ENCODE results near the gene MCM3AP. TPM values are rescaled to one million over a fixed set of nuclear protein-coding genes. Genes with fewer than 3 reads are reported as not detected.

The MCM3AP gene
- total RNA-seq, 2 experiments from 2014 or later, result 109 to 121 TPM

GRCh38 chr21:46215436-46216131 is 69.8 kb downstream of the MCM3AP start:
- CTCF ChIA-PET, result interaction anchor here (1.5 kb wide), 1 partner anchor 72 kb away, joined by 3 read pairs; no protein-coding TSS in a partner anchor

GRCh38 chr21:46214478-46215340 is 70.7 kb downstream of the MCM3AP start:
- ChIA-PET POLR2A (interaction anchor here (1.2 kb wide), 1 partner anchor 13 kb away, joined by 3 read pairs; the partner anchor contains the start of gene LSS), CTCF (interaction anchor here (1.5 kb wide), 1 partner anchor 71 kb away, joined by 3 read pairs; no protein-coding TSS in a partner anchor)
- H3K9me3 Mint-ChIP-seq, result no peaks in the 10 kb centered on the region
- H3K4me3 Mint-ChIP-seq, result no peak overlapping the region
- H3K27ac Mint-ChIP-seq, result no peak overlapping the region
- H3K27me3 Mint-ChIP-seq, result no peaks in the 10 kb centered on the region
- peaks cover 1% of the 10 kb centered on the region for H3K36me3 Mint-ChIP-seq (ENCODE audit: low read depth)
- peaks cover 2% of the 10 kb centered on the region for H3K4me1 Mint-ChIP-seq
- no peak for DNase-seq

More at GRCh38 chr21:46215436-46216131, 69.8 kb downstream of the MCM3AP start:
- POLR2A ChIA-PET, result interaction anchor here (1.0 to 1.2 kb wide), 2 partner anchors 13 to 87 kb away, joined by 3 read pairs; partner anchors contain the start of gene LSS
- Mint-ChIP-seq H3K27me3 (no peaks in the 10 kb centered on the region), H3K27ac (peak overlapping the region; percentile 49), H3K9me3 (no peaks in the 10 kb centered on the region), H3K4me1 (peaks cover 2% of the 10 kb centered on the region), H3K4me3 (no peak overlapping the region), H3K36me3 (ENCODE audit: low read depth) (peaks cover 7% of the 10 kb centered on the region)
- no peak for DNase-seq

- H3K36me3 Mint-ChIP-seq (ENCODE audit: low read depth), result peaks cover 7% of the 10 kb centered on the region
- DNase-seq, result no peak
- H3K27ac Mint-ChIP-seq, result no peak overlapping the region
- H3K9me3 Mint-ChIP-seq, result no peaks in the 10 kb centered on the region
- H3K27me3 Mint-ChIP-seq, result no peaks in the 10 kb centered on the region
- ChIA-PET POLR2A (no interaction called here), CTCF (interaction anchor here (0.8 kb wide), 1 partner anchor 71 kb away, joined by 3 read pairs; no protein-coding TSS in a partner anchor)
- no peak overlapping the region for H3K4me3 Mint-ChIP-seq
- peaks cover 2% of the 10 kb centered on the region for H3K4me1 Mint-ChIP-seq
Observed at GRCh38 chr21:46213620-46214286, 71.7 kb downstream of the MCM3AP start.

GRCh38 chr21:46212721-46213484 is 72.5 kb downstream of the MCM3AP start:
- POLR2A ChIA-PET, result no interaction called here
- no peak overlapping the region for H3K27ac Mint-ChIP-seq

GRCh38 chr21:46211786-46212720 is 73.4 kb downstream of the MCM3AP start:
- Mint-ChIP-seq H3K27ac (no peak overlapping the region), H3K4me3 (no peak overlapping the region), H3K27me3 (no peaks in the 10 kb centered on the region), H3K36me3 (ENCODE audit: low read depth) (peaks cover 7% of the 10 kb centered on the region), H3K9me3 (no peaks in the 10 kb centered on the region), H3K4me1 (peaks cover 2% of the 10 kb centered on the region)
- CTCF ChIA-PET, result interaction anchor here (1.0 kb wide), 1 partner anchor 13 kb away, joined by 3 read pairs; no protein-coding TSS in a partner anchor
- DNase-seq, result no peak
- POLR2A ChIA-PET, result no interaction called here

More at GRCh38 chr21:46212721-46213484, 72.5 kb downstream of the MCM3AP start:
- peaks cover 7% of the 10 kb centered on the region for H3K36me3 Mint-ChIP-seq (ENCODE audit: low read depth)
- no peaks in the 10 kb centered on the region for H3K27me3 Mint-ChIP-seq
- no peaks in the 10 kb centered on the region for H3K9me3 Mint-ChIP-seq
- H3K4me1 Mint-ChIP-seq, result peaks cover 2% of the 10 kb centered on the region
- DNase-seq, result no peak
- CTCF ChIA-PET, result interaction anchor here (0.8 kb wide), 1 partner anchor 70 kb away, joined by 3 read pairs; no protein-coding TSS in a partner anchor
- no peak overlapping the region for H3K4me3 Mint-ChIP-seq

GRCh38 chr21:46211376-46211775 is 74.0 kb downstream of the MCM3AP start:
- H3K27me3 Mint-ChIP-seq, result no peaks in the 10 kb centered on the region
- no peak overlapping the region for H3K27ac Mint-ChIP-seq
- peaks cover 7% of the 10 kb centered on the region for H3K36me3 Mint-ChIP-seq (ENCODE audit: low read depth)
- H3K9me3 Mint-ChIP-seq, result no peaks in the 10 kb centered on the region
- ChIA-PET CTCF (interaction anchor here (1.0 kb wide), 1 partner anchor 14 kb away, joined by 3 read pairs; no protein-coding TSS in a partner anchor), POLR2A (no interaction called here)
- no peak overlapping the region for H3K4me3 Mint-ChIP-seq
- no peak for DNase-seq
- H3K4me1 Mint-ChIP-seq, result peaks cover 2% of the 10 kb centered on the region

- H3K9me3 Mint-ChIP-seq, result no peaks in the 10 kb centered on the region
- H3K27me3 Mint-ChIP-seq, result no peaks in the 10 kb centered on the region
Observed at GRCh38 chr21:46210378-46211136, 74.9 kb downstream of the MCM3AP start.

GRCh38 chr21:46208761-46209721 is 76.4 kb downstream of the MCM3AP start:
- no peak for DNase-seq
- CTCF ChIA-PET, result no interaction called here
- Mint-ChIP-seq H3K27me3 (no peaks in the 10 kb centered on the region), H3K9me3 (no peaks in the 10 kb centered on the region), H3K36me3 (ENCODE audit: low read depth) (peaks cover 12% of the 10 kb centered on the region), H3K27ac (no peak overlapping the region), H3K4me1 (no peaks in the 10 kb centered on the region), H3K4me3 (no peak overlapping the region)
- POLR2A ChIA-PET, result no interaction called here

More at GRCh38 chr21:46210378-46211136, 74.9 kb downstream of the MCM3AP start:
- DNase-seq, result no peak
- H3K27ac Mint-ChIP-seq, result no peak overlapping the region
- H3K4me3 Mint-ChIP-seq, result no peak overlapping the region
- ChIA-PET POLR2A (no interaction called here), CTCF (interaction anchor here (1.0 kb wide), 1 partner anchor 14 kb away, joined by 3 read pairs; no protein-coding TSS in a partner anchor)
- no peaks in the 10 kb centered on the region for H3K4me1 Mint-ChIP-seq
- peaks cover 7% of the 10 kb centered on the region for H3K36me3 Mint-ChIP-seq (ENCODE audit: low read depth)

GRCh38 chr21:46207920-46208591 is 77.4 kb downstream of the MCM3AP start:
- POLR2A ChIA-PET, result no interaction called here
- Mint-ChIP-seq H3K4me1 (no peaks in the 10 kb centered on the region), H3K4me3 (no peak overlapping the region), H3K36me3 (ENCODE audit: low read depth) (peaks cover 14% of the 10 kb centered on the region), H3K9me3 (no peaks in the 10 kb centered on the region), H3K27me3 (no peaks in the 10 kb centered on the region), H3K27ac (no peak overlapping the region)
- no peak for DNase-seq
- CTCF ChIA-PET, result no interaction called here

Data from activated CD4-positive, alpha-beta memory T cell treated with anti-CD3 and anti-CD28 coated beads, Interleukin-2, amount 10 ng/mL, durations not matched to agents 7 days and 5 days (primary cell).